SK-N-SH treated with all-trans-retinoic acid at 6 μM for 48 hours (cell line): ENCODE data around the gene GP1BB.

Experiments
- ATAC-seq: fragments of 200-7000 bp; cut with Tn5 transposase; 3 replicates; pipeline ENCODE4 v1.9.1; 2020; ENCODE audit warnings: mild to moderate bottlenecking, moderate library complexity
- BACH2 ChIP-seq: fragments of 250-450 bp; sonication (Bioruptor Pico); IDR thresholded peaks from 2 replicates; pipeline ENCODE4 v1.9.0; 2021; ENCODE audit warnings: mild to moderate bottlenecking, borderline replicate concordance
- CREB5 ChIP-seq: fragments of 250-450 bp; sonication (Bioruptor Pico); IDR thresholded peaks from 2 replicates; pipeline ENCODE4 v1.5.1; 2020; ENCODE audit warnings: low read depth, mild to moderate bottlenecking, moderate library complexity
- CSDC2 ChIP-seq: fragments of 250-450 bp; sonication (Bioruptor Pico); IDR thresholded peaks from 2 replicates; pipeline ENCODE4 v1.5.0; 2020; ENCODE audit warnings: mild to moderate bottlenecking, moderate library complexity
- CSRNP3 ChIP-seq: fragments of 250-450 bp; sonication (Bioruptor Pico); IDR thresholded peaks from 2 replicates; pipeline ENCODE4 v1.5.1; 2021; ENCODE audit warnings: mild to moderate bottlenecking, moderate library complexity
- ESRRG ChIP-seq: fragments of 250-450 bp; sonication (Bioruptor Pico); IDR thresholded peaks from 2 replicates; pipeline ENCODE4 v1.6.1; 2021; ENCODE audit warnings: mild to moderate bottlenecking
- GLIS3 ChIP-seq: fragments of 250-450 bp; sonication (Bioruptor Pico); IDR thresholded peaks from 2 replicates; pipeline ENCODE4 v1.5.0; 2020; ENCODE audit warnings: mild to moderate bottlenecking, moderate library complexity
- ISL1 ChIP-seq: fragments of 250-450 bp; sonication (Bioruptor Pico); IDR thresholded peaks from 2 replicates; pipeline ENCODE4 v2.1.2; 2022; ENCODE audit warnings: mild to moderate bottlenecking, moderate library complexity
- PATZ1 ChIP-seq: fragments of 250-450 bp; sonication (Bioruptor Pico); IDR thresholded peaks from 2 replicates; pipeline ENCODE4 v1.8.0; 2020; ENCODE audit warnings: mild to moderate bottlenecking, moderate library complexity, borderline replicate concordance
- PPARA ChIP-seq: fragments of 250-450 bp; sonication (Bioruptor Pico); IDR thresholded peaks from 2 replicates; pipeline ENCODE4 v1.5.0; 2020; ENCODE audit warnings: mild to moderate bottlenecking, borderline replicate concordance
- SNAI2 ChIP-seq: fragments of 250-450 bp; sonication (Bioruptor Pico); IDR thresholded peaks from 2 replicates; pipeline ENCODE4 v1.5.0; 2020; ENCODE audit warnings: mild to moderate bottlenecking, moderate library complexity
- TCF4 ChIP-seq: fragments of 250-450 bp; sonication (Bioruptor Pico); IDR thresholded peaks from 2 replicates; pipeline ENCODE4 v1.8.0; 2021; ENCODE audit warnings: mild to moderate bottlenecking, moderate library complexity, borderline replicate concordance
- TOX ChIP-seq: fragments of 250-450 bp; sonication (Bioruptor Pico); IDR thresholded peaks from 2 replicates; pipeline ENCODE4 v1.8.0; 2021; ENCODE audit warnings: mild to moderate bottlenecking, moderate library complexity, borderline replicate concordance
- TSHZ2 ChIP-seq: fragments of 250-450 bp; sonication (Bioruptor Pico); IDR thresholded peaks from 2 replicates; pipeline ENCODE4 v1.5.0; 2020; ENCODE audit warnings: mild to moderate bottlenecking, moderate library complexity
- ZC3H10 ChIP-seq: fragments of 250-450 bp; sonication (Bioruptor Pico); IDR thresholded peaks from 2 replicates; pipeline ENCODE4 v1.5.1; 2021; ENCODE audit warnings: mild to moderate bottlenecking, moderate library complexity
- ZFP30 ChIP-seq: fragments of 450-650 bp; formaldehyde crosslinking; IDR thresholded peaks from 2 replicates; pipeline ENCODE4 v1.5.0; 2022; ENCODE audit warnings: mild to moderate bottlenecking, moderate library complexity
- ZNF70 ChIP-seq: fragments of 450-650 bp; formaldehyde crosslinking; IDR thresholded peaks from 2 replicates; pipeline ENCODE4 v1.5.0; 2020; ENCODE audit warnings: mild to moderate bottlenecking, moderate library complexity
- ZNF8 ChIP-seq: fragments of 450-650 bp; formaldehyde crosslinking; IDR thresholded peaks from 2 replicates; pipeline ENCODE4 v1.5.0; 2020; ENCODE audit warnings: mild to moderate bottlenecking, moderate library complexity

Gene GP1BB

GRCh38 chr22:19693581-19693980 is 29.8 kb upstream of the GP1BB start:
- no peak for TF ChIP-seq ZNF8
- ATAC-seq = no peak

GRCh38 chr22:19693981-19694670 is 29.2 kb upstream of the GP1BB start:
- TF ChIP-seq PPARA (CRISPR knock-in tag) (no peak), CREB5 (CRISPR knock-in tag) (no peak), TSHZ2 (CRISPR knock-in tag) (no peak), SNAI2 (no peak), ZC3H10 (no peak)
- TF ChIP-seq, all 23 proteins: peak for 0
- ATAC-seq = no peak

GRCh38 chr22:19694696-19695095 is 28.6 kb upstream of the GP1BB start:
- no peak for TF ChIP-seq ZNF8
- TF ChIP-seq CREB5 (CRISPR knock-in tag) = no peak
- no peak for TF ChIP-seq ESRRG (CRISPR knock-in tag)
- no peak for TF ChIP-seq TSHZ2 (CRISPR knock-in tag)
- no peak for TF ChIP-seq PATZ1
- TF ChIP-seq ISL1 (CRISPR knock-in tag) = no peak
- TF ChIP-seq TOX = no peak
- no peak for TF ChIP-seq CSDC2 (CRISPR knock-in tag)
- TF ChIP-seq ZFP30 (CRISPR knock-in tag) = no peak
- no peak for TF ChIP-seq BACH2 (CRISPR knock-in tag)
- TF ChIP-seq ZNF70 (CRISPR knock-in tag) = no peak
- TF ChIP-seq GLIS3 = no peak
- ATAC-seq = no peak

GRCh38 chr22:19696504-19697276 is 26.6 kb upstream of the GP1BB start:
- no peak; the same call in 2 of the 3 replicates for ATAC-seq
- TF ChIP-seq CSRNP3 (CRISPR knock-in tag) = no peak
- peak; percentile 80; the same call in 1 of the 2 replicates for TF ChIP-seq TCF4 (CRISPR knock-in tag)
